Smooth muscle cell (in vitro differentiated cells): ENCODE measurements around the gene TNRC18. TPM values are rescaled to one million over a fixed set of nuclear protein-coding genes. Genes with fewer than 3 reads are reported as not detected.

ENCODE experiments used
- DNase-seq: peaks from one replicate; lab custom pipeline; 2025; ENCODE audit not compliant: unreplicated experiment; lab: John Stamatoyannopoulos, UW
- H2AFZ ChIP-seq: fragments of 200-600 bp; sonication (generic); 2 replicates; pipeline ENCODE4 v1.6.0; 2016; ENCODE audit warnings: antibody characterized with exemption, low read depth, mild to moderate bottlenecking
- H3F3A ChIP-seq: fragments of 200-600 bp; sonication (generic); 2 replicates; pipeline ENCODE4 v1.6.0; 2017; ENCODE audit warnings: antibody characterized with exemption, low read depth
- H3K27ac ChIP-seq: fragments of 200-600 bp; sonication (generic); 2 replicates; pipeline ENCODE4 v1.5.1; 2016; ENCODE audit warnings: low read depth, mild to moderate bottlenecking
- H3K27me3 ChIP-seq: fragments of 200-600 bp; sonication (generic); 2 replicates; pipeline ENCODE4 v1.6.1; 2016; ENCODE audit warnings: low read depth, mild to moderate bottlenecking
- H3K36me3 ChIP-seq: fragments of 200-600 bp; sonication (generic); 2 replicates; pipeline ENCODE4 v1.5.1; 2016; ENCODE audit warnings: low read depth
- H3K4me1 ChIP-seq: fragments of 200-600 bp; sonication (generic); 2 replicates; pipeline ENCODE4 v1.5.1; 2016; ENCODE audit warnings: low read depth
- H3K4me2 ChIP-seq: fragments of 200-600 bp; sonication (generic); 2 replicates; pipeline ENCODE4 v1.6.0; 2016; ENCODE audit warnings: mild to moderate bottlenecking
- H3K4me3 ChIP-seq: fragments of 200-600 bp; sonication (generic); 2 replicates; pipeline ENCODE4 v1.5.1; 2016; ENCODE audit warnings: mild to moderate bottlenecking
- H3K79me2 ChIP-seq: fragments of 200-600 bp; sonication (generic); 2 replicates; pipeline ENCODE4 v1.6.0; 2016; ENCODE audit warnings: low read depth, mild to moderate bottlenecking
- H3K9ac ChIP-seq: fragments of 200-600 bp; sonication (generic); 2 replicates; pipeline ENCODE4 v1.6.0; 2016; ENCODE audit warnings: low read depth
- H3K9me3 ChIP-seq: fragments of 200-600 bp; sonication (generic); replicated peaks from 2 replicates; pipeline ENCODE4 v1.5.1; 2016; ENCODE audit warnings: low read depth
- H4K20me1 ChIP-seq: fragments of 200-600 bp; sonication (generic); 2 replicates; pipeline ENCODE4 v1.6.0; 2016; ENCODE audit warnings: low read depth
- CTCF ChIP-seq: fragments of 200-600 bp; sonication (generic); IDR thresholded peaks from 2 replicates; pipeline ENCODE4 v1.5.1; 2017; ENCODE audit warnings: borderline replicate concordance, mild to moderate bottlenecking, antibody characterized with exemption; ENCODE audit not compliant: insufficient read depth, poor library complexity, severe bottlenecking
- WGBS: methylation state at CpG from one replicate; pipeline ENCODE4 v1.1.7; 2016; ENCODE audit warnings: low lambda C conversion rate; 5-methylcytosine and 5-hydroxymethylcytosine counted together
- polyA plus RNA-seq: library from polyadenylated mRNA; unstranded; fragments of >200 nt; fragmentation: Nextera tagmentation; extraction: Ambion mirVana; gene quantifications from 2 replicates; pipeline ENCODE4 v1.2.1, GENCODE V29; 2016
- total RNA-seq: library from RNA; depleted of rRNA; stranded (reverse); fragments of >200 nt; gene quantifications from 2 replicates; pipeline ENCODE4 v1.2.3, GENCODE V29; 2014

The TNRC18 gene
- total and polyA plus RNA-seq, 2 experiments from 2014 or later, result 6.4 to 40.3 TPM

DNA sequence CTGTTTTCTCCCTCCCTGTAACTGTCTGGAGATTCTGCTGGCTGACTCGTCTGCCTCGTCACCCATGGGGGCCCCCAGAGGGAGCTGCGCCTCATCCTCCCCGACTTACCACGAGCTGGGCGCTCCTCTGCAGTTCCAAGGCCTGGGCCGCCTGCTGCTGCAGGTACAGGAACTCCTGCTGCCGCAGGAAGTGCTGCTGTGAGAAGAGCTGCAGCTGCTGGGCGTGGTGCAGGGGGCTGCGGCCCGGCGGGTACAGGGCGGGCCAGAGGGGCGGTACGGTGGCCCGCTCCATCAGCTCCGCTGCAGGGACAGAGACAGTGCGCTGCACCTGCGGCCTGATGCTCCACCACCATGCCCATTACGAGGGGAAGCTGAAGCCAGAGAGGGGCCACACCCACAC is 47.7 kb downstream of the TNRC18 start:
- Histone ChIP-seq H3K9ac (no peak overlapping the region), H3K27me3 (no peaks in the 10 kb centered on the region), H2AFZ (no peak overlapping the region), H3K9me3 (no peaks in the 10 kb centered on the region), H3K4me2 (no peak overlapping the region), H3K79me2 (peaks cover 48% of the 10 kb centered on the region), H3K36me3 (no peaks in the 10 kb centered on the region), H4K20me1 (peaks cover 92% of the 10 kb centered on the region), H3K4me3 (no peak overlapping the region), H3K27ac (no peak overlapping the region), H3F3A (no peaks in the 10 kb centered on the region), H3K4me1 (no peaks in the 10 kb centered on the region)
- TF ChIP-seq CTCF, result no peak
- no peak for DNase-seq
- 93% methylated on average over 20 of the region's 20 CpGs for WGBS

DNA sequence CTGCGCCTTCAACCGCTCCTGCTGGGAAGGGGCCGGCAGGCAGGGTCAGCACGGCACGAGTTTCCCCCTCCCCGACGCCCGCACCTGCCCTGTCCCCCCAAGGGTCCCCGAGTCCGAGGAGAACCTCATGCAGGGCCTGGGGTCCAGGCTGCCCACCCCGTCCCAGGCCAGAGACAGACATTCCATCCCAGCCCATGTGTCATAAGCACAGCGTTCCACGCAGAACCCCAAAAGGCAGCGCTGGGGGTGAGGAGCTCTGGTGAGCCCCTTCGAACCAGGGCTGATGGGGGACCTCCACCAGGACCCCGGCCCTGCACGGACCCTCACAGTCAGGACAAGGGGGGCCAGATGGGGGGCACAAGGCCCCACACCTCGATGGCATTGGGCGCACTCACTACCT is 49.2 kb downstream of the TNRC18 start:
- no peak overlapping the region for H3K27ac ChIP-seq
- no peak overlapping the region for H3K4me3 ChIP-seq
- no peaks in the 10 kb centered on the region for H3K4me1 ChIP-seq
- no peak overlapping the region for H3K4me2 ChIP-seq
- H2AFZ ChIP-seq, result no peak overlapping the region
- no peak for DNase-seq
- no peaks in the 10 kb centered on the region for H3K36me3 ChIP-seq
- H3K79me2 ChIP-seq, result peaks cover 42% of the 10 kb centered on the region
- H3K9ac ChIP-seq, result no peak overlapping the region
- H3K9me3 ChIP-seq, result no peaks in the 10 kb centered on the region
- over 99% methylated on average over 19 of the region's 19 CpGs for WGBS
- H3K27me3 ChIP-seq, result no peaks in the 10 kb centered on the region
- no peak for TF ChIP-seq CTCF
- no peaks in the 10 kb centered on the region for H3F3A ChIP-seq
- H4K20me1 ChIP-seq, result peaks cover 92% of the 10 kb centered on the region

GRCh38 chr7:5373300-5373699 is 50.3 kb downstream of the TNRC18 start:
- Histone ChIP-seq H4K20me1 (peaks cover 92% of the 10 kb centered on the region), H3F3A (no peaks in the 10 kb centered on the region), H3K4me3 (no peak overlapping the region), H3K79me2 (peaks cover 42% of the 10 kb centered on the region), H2AFZ (no peak overlapping the region), H3K9me3 (no peaks in the 10 kb centered on the region), H3K4me2 (no peak overlapping the region), H3K36me3 (no peaks in the 10 kb centered on the region), H3K27me3 (no peaks in the 10 kb centered on the region), H3K4me1 (no peaks in the 10 kb centered on the region), H3K27ac (no peak overlapping the region), H3K9ac (no peak overlapping the region)
- no peak for DNase-seq
- WGBS, result 98% methylated on average over 6 of the region's 6 CpGs
- no peak for TF ChIP-seq CTCF
